Panc1 (cell line): ENCODE measurements around the gene CCDC102A.

Experiments used
- SIN3A ChIP-seq: IDR thresholded peaks from 2 replicates; pipeline ENCODE4 v1.6.1; 2012; ENCODE audit warnings: low read depth, mild to moderate bottlenecking, low read length, moderate library complexity, borderline replicate concordance; ENCODE audit not compliant: insufficient read depth
- TF ChIP-seq, protein P1 (sequence below): fragments of 450-650 bp; IDR thresholded peaks from 2 replicates; pipeline ENCODE4 v1.5.1; 2017; ENCODE audit warnings: mild to moderate bottlenecking
- TF ChIP-seq, protein P2 (sequence below), 2 experiments: IDR thresholded peaks; 2 replicates each; pipeline ENCODE4 v1.6.1; 2011 to 2012; ENCODE audit warnings: low read depth in 2 of 2, control low read depth in 1 of 2, low read length in 1 of 2, mild to moderate bottlenecking in 1 of 2, moderate library complexity in 1 of 2; ENCODE audit not compliant: insufficient read depth in 1 of 2

DNA sequence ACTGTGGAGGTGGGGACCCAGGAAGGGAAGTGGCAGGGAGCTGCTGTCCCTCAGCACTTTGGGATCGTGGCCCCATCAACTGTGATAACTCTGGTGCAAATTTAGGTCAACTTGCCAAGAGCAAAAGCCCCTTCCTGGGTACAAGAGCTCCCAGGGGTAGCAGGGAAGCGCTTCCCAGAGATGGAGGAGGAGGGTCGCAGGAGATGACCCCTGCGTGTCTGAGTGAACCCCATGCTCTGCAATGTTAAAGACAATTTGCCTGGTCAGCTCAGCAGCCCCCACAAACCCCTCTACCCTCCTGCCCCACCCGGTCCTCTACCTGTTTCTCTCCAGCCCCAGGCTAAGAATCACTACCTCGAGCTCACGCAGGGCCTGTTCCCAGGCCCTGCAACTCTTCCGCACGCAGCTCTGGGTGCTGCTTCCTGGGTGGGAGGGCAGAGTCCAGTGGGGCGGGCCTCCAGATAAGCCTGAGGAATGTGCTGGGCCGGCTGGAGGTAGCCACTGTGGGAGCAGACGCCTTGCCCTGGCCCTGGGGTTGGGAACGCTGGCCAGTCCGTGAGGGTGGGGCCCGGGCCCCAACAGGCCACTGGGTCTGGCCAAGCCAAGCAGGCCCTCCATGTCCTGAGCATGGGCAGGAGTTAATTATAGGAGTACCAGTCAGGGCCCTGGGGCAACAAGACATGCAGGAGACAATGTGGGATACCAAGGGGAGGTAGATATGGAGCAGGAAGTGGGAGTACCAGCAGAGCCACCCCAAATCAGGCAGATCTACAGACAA, 56.2 kb downstream of the CCDC102A start:
- TF ChIP-seq, protein P1, sequence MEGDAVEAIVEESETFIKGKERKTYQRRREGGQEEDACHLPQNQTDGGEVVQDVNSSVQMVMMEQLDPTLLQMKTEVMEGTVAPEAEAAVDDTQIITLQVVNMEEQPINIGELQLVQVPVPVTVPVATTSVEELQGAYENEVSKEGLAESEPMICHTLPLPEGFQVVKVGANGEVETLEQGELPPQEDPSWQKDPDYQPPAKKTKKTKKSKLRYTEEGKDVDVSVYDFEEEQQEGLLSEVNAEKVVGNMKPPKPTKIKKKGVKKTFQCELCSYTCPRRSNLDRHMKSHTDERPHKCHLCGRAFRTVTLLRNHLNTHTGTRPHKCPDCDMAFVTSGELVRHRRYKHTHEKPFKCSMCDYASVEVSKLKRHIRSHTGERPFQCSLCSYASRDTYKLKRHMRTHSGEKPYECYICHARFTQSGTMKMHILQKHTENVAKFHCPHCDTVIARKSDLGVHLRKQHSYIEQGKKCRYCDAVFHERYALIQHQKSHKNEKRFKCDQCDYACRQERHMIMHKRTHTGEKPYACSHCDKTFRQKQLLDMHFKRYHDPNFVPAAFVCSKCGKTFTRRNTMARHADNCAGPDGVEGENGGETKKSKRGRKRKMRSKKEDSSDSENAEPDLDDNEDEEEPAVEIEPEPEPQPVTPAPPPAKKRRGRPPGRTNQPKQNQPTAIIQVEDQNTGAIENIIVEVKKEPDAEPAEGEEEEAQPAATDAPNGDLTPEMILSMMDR, result no peak
- TF ChIP-seq, protein P2, sequence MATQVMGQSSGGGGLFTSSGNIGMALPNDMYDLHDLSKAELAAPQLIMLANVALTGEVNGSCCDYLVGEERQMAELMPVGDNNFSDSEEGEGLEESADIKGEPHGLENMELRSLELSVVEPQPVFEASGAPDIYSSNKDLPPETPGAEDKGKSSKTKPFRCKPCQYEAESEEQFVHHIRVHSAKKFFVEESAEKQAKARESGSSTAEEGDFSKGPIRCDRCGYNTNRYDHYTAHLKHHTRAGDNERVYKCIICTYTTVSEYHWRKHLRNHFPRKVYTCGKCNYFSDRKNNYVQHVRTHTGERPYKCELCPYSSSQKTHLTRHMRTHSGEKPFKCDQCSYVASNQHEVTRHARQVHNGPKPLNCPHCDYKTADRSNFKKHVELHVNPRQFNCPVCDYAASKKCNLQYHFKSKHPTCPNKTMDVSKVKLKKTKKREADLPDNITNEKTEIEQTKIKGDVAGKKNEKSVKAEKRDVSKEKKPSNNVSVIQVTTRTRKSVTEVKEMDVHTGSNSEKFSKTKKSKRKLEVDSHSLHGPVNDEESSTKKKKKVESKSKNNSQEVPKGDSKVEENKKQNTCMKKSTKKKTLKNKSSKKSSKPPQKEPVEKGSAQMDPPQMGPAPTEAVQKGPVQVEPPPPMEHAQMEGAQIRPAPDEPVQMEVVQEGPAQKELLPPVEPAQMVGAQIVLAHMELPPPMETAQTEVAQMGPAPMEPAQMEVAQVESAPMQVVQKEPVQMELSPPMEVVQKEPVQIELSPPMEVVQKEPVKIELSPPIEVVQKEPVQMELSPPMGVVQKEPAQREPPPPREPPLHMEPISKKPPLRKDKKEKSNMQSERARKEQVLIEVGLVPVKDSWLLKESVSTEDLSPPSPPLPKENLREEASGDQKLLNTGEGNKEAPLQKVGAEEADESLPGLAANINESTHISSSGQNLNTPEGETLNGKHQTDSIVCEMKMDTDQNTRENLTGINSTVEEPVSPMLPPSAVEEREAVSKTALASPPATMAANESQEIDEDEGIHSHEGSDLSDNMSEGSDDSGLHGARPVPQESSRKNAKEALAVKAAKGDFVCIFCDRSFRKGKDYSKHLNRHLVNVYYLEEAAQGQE (IDR thresholded peaks at IDR 0.05; ENCODE audit: insufficient read depth in 1 of 2, low read depth in 2 of 2, low read length in 1 of 2), result no peak
- no peak for TF ChIP-seq SIN3A
